Parathyroid adenoma (tissue), 2 donors: ENCODE data around the gene LRRC36.

ENCODE experiments used
- H2AFZ ChIP-seq: fragments of 300-600 bp; sonication (generic); one replicate; pipeline ENCODE4 v1.7.0; 2017; ENCODE audit warnings: antibody characterized with exemption, mild to moderate bottlenecking
- H3K27ac ChIP-seq: fragments of 300-600 bp; sonication (generic); one replicate; pipeline ENCODE4 v1.7.0; 2017
- H3K27me3 ChIP-seq: fragments of 300-600 bp; sonication (generic); one replicate; pipeline ENCODE4 v1.7.0; 2017; ENCODE audit warnings: low read length; ENCODE audit not compliant: control insufficient read depth, insufficient read depth
- H3K36me3 ChIP-seq: fragments of 300-600 bp; sonication (generic); one replicate; pipeline ENCODE4 v1.7.0; 2017; ENCODE audit warnings: low read length; ENCODE audit not compliant: control insufficient read depth, insufficient read depth
- H3K4me1 ChIP-seq: fragments of 300-600 bp; sonication (generic); one replicate; pipeline ENCODE4 v1.7.0; 2017; ENCODE audit warnings: control low read depth
- H3K4me2 ChIP-seq: fragments of 300-600 bp; sonication (generic); one replicate; pipeline ENCODE4 v1.7.0; 2017; ENCODE audit warnings: low read length
- H3K4me3 ChIP-seq: fragments of 300-600 bp; sonication (generic); one replicate; pipeline ENCODE4 v1.7.0; 2017; ENCODE audit warnings: low read depth, low read length
- H3K79me2 ChIP-seq: fragments of 300-600 bp; sonication (generic); one replicate; pipeline ENCODE4 v1.7.0; 2017; ENCODE audit warnings: control low read depth
- H3K9ac ChIP-seq: fragments of 300-600 bp; sonication (generic); one replicate; pipeline ENCODE4 v1.7.0; 2017; ENCODE audit warnings: mild to moderate bottlenecking
- H3K9me3 ChIP-seq: fragments of 300-600 bp; sonication (generic); one replicate; pipeline ENCODE4 v1.7.0; 2017; ENCODE audit warnings: low read length; ENCODE audit not compliant: control insufficient read depth
- TF ChIP-seq, protein P1 (sequence below): fragments of 300-600 bp; sonication (generic); IDR thresholded peaks from one replicate; pipeline ENCODE4 v1.7.0; 2017; ENCODE audit warnings: antibody characterized with exemption, mild to moderate bottlenecking
- donor health status: primary hyperparathyroidism.

The LRRC36 gene

DNA sequence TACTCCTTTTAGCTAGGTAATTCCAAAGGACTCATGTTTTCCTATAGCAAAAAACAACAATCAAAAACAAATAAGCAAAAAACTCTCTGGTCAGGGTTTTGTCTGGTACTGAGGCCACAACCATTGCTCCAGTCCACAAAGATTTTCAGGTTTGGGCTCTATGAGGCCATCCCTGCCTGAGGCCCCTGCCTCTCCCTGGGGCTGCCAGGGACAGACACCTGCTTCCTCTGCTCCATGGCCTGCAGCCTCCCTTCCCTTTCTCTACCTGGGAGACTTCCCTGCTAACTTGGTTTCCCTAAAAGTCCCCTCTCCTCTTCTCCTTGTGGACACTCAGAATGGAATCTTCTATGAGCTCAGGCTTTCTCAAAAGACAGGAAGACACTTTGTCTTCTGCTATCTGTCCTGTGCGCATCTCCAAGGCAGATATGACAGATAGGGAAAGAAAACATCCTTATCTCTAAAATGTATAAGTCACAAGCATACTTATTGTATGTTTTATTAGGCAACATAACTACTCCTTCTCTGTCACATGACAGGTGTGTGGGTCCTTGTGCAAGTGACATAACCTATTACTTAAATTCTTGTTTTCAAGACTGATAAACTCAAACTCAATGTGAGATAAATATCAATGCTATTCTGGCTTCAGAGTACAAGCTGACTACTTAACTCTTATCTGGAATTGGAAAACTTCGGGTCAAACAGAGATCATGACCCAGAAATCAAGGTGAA, 90.9 kb downstream of the LRRC36 start:
- Histone ChIP-seq H3K27me3 (no peaks in the 10 kb centered on the region), H2AFZ (peak overlapping the region; percentile 80), H3K79me2 (no peaks in the 10 kb centered on the region), H3K9ac (no peak overlapping the region), H3K4me2 (peak overlapping the region; percentile 35), H3K4me1 (peaks cover 24% of the 10 kb centered on the region), H3K9me3 (no peaks in the 10 kb centered on the region), H3K27ac (peak overlapping the region; percentile 58), H3K36me3 (no peaks in the 10 kb centered on the region), H3K4me3 (no peak overlapping the region)
- TF ChIP-seq, protein P1, sequence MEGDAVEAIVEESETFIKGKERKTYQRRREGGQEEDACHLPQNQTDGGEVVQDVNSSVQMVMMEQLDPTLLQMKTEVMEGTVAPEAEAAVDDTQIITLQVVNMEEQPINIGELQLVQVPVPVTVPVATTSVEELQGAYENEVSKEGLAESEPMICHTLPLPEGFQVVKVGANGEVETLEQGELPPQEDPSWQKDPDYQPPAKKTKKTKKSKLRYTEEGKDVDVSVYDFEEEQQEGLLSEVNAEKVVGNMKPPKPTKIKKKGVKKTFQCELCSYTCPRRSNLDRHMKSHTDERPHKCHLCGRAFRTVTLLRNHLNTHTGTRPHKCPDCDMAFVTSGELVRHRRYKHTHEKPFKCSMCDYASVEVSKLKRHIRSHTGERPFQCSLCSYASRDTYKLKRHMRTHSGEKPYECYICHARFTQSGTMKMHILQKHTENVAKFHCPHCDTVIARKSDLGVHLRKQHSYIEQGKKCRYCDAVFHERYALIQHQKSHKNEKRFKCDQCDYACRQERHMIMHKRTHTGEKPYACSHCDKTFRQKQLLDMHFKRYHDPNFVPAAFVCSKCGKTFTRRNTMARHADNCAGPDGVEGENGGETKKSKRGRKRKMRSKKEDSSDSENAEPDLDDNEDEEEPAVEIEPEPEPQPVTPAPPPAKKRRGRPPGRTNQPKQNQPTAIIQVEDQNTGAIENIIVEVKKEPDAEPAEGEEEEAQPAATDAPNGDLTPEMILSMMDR = no peak

DNA sequence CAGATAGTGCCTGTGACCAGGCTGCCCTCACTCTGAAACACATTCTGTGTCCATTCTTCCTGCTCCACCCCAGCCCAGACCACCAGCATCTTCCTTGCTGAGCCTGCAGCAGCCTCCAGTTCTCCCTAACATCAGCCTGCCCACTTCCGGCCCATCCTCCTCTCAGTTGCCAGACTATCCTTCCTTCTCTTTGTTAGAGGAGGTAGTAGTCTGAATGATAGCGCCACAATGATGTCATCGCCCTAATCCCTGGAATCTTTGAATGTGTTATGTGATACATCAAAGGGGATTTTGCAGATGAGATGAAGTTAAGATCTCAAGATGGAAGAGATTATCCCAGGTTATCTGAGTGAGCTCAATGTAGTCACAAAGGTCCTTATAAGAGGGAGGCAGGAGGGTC, 92.9 kb downstream of the LRRC36 start:
- no peaks in the 10 kb centered on the region for H3K36me3 ChIP-seq
- no peak overlapping the region for H3K9ac ChIP-seq
- H2AFZ ChIP-seq = peak overlapping the region; percentile 31
- TF ChIP-seq, protein P1 = no peak
- no peaks in the 10 kb centered on the region for H3K9me3 ChIP-seq
- H3K4me1 ChIP-seq = peaks cover 25% of the 10 kb centered on the region
- no peak overlapping the region for H3K4me3 ChIP-seq
- no peak overlapping the region for H3K4me2 ChIP-seq
- no peaks in the 10 kb centered on the region for H3K79me2 ChIP-seq
- no peak overlapping the region for H3K27ac ChIP-seq
- H3K27me3 ChIP-seq = no peaks in the 10 kb centered on the region

DNA sequence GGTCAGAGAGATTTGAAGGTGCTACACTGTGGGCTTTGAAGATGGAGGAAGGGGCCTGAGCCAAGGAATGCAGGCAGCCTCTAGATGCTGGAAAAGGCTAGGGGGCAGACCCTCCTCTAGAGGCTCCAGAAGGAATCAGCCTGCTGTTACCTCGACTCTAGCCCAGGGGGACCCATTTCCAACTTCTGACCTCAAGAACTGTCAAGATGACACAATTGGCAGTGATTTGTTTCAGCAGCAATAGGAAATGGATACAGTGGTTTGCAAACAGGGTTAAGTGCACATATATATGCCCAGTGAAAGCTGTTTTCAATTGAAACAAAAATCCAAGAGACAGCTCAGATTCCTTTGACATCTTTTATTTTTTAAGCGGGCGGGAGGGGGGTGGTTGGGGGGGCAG, 93.3 kb downstream of the LRRC36 start:
- Histone ChIP-seq H3K36me3 (no peaks in the 10 kb centered on the region), H3K4me3 (no peak overlapping the region), H3K9ac (no peak overlapping the region), H3K4me1 (peaks cover 28% of the 10 kb centered on the region), H3K9me3 (no peaks in the 10 kb centered on the region), H2AFZ (no peak overlapping the region), H3K79me2 (no peaks in the 10 kb centered on the region), H3K4me2 (no peak overlapping the region), H3K27me3 (no peaks in the 10 kb centered on the region), H3K27ac (no peak overlapping the region)
- TF ChIP-seq, protein P1 = no peak

DNA sequence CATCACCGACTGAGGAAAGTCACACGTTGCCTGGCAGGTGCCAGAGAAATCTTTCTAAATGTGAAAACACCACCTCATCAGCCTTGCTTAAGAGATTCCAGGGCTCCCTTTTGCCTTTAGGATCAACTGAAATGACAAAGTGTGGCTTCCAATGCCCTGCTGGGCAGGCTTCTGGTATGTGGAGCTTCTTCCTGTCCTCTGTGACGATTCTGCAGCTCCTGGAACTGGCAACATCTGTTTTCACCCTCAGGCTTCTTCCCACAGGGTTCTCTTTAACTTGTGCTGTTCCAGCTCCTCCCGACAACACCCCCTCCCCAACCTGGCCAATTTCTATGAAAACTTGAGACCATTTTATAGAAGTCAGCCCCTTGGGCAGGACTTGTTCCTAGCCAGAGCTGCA, 94.4 kb downstream of the LRRC36 start:
- H2AFZ ChIP-seq = no peak overlapping the region

More for the DNA sequence above, 94.4 kb downstream of the LRRC36 start:
- H3K27me3 ChIP-seq = no peaks in the 10 kb centered on the region
- H3K36me3 ChIP-seq = no peaks in the 10 kb centered on the region
- H3K4me2 ChIP-seq = no peak overlapping the region
- H3K9me3 ChIP-seq = no peaks in the 10 kb centered on the region
- no peak overlapping the region for H3K27ac ChIP-seq
- H3K4me3 ChIP-seq = no peak overlapping the region
- no peak overlapping the region for H3K9ac ChIP-seq
- TF ChIP-seq, protein P1 = no peak
- H3K79me2 ChIP-seq = no peaks in the 10 kb centered on the region
- H3K4me1 ChIP-seq = peaks cover 28% of the 10 kb centered on the region
